ENCODE results near the gene LRGUK.

LRGUK gene

GRCh38 chr7:134193240-134193639 is 66.1 kb downstream of the LRGUK start:
- ChIA-PET POLR2A (no interaction called here), CTCF (no interaction called here)
- H3K36me3 ChIP-seq (ENCODE audit: control insufficient read depth in 4 of 4, insufficient read depth in 4 of 4, low read length in 3 of 4), result no peaks in the 10 kb centered on the region
- no peaks in the 10 kb centered on the region for H3K27me3 ChIP-seq (replicated peaks in 2 of 5; ENCODE audit: control insufficient read depth in 4 of 5, insufficient read depth in 5 of 5, low read length in 4 of 5)
- peaks cover 0 to 5% (median 0%) of the 10 kb centered on the region in 5 experiments for H3K9me3 ChIP-seq (ENCODE audit: control extremely low read depth in 1 of 5, control insufficient read depth in 4 of 5, insufficient read depth in 2 of 5, low read depth in 1 of 5, low read length in 4 of 5)
- no peak overlapping the region for H3K27ac ChIP-seq (ENCODE audit: insufficient read depth in 1 of 2, low read depth in 1 of 2, low read length in 2 of 2, poor library complexity in 1 of 2, severe bottlenecking in 2 of 2)
- H3K4me3 ChIP-seq (ENCODE audit: control insufficient read depth in 1 of 7, extremely low read depth in 1 of 7, insufficient read depth in 4 of 7, low read depth in 2 of 7, low read length in 6 of 7), result no peak overlapping the region
- DNase-seq, result no peak
- no peaks in the 10 kb centered on the region for H3K4me1 ChIP-seq (ENCODE audit: control extremely low read depth in 1 of 4, control insufficient read depth in 4 of 4, insufficient read depth in 4 of 4, low read length in 3 of 4)
- WGBS (ENCODE audit: insufficient coverage), result no CpG with 5 or more reads among the region's 1 CpG

- no peak for DNase-seq
- CTCF ChIA-PET, result no interaction called here
- Histone ChIP-seq H3K4me1 (ENCODE audit: control extremely low read depth in 1 of 4, control insufficient read depth in 4 of 4, insufficient read depth in 4 of 4, low read length in 3 of 4) (no peaks in the 10 kb centered on the region), H3K27ac (ENCODE audit: insufficient read depth in 1 of 2, low read depth in 1 of 2, low read length in 2 of 2, poor library complexity in 1 of 2, severe bottlenecking in 2 of 2) (no peak overlapping the region), H3K27me3 (replicated peaks in 2 of 5; ENCODE audit: control insufficient read depth in 4 of 5, insufficient read depth in 5 of 5, low read length in 4 of 5) (no peaks in the 10 kb centered on the region), H3K4me3 (ENCODE audit: control insufficient read depth in 1 of 7, extremely low read depth in 1 of 7, insufficient read depth in 4 of 7, low read depth in 2 of 7, low read length in 6 of 7) (no peak overlapping the region), H3K36me3 (ENCODE audit: control insufficient read depth in 4 of 4, insufficient read depth in 4 of 4, low read length in 3 of 4) (no peaks in the 10 kb centered on the region), H3K9me3 (ENCODE audit: control extremely low read depth in 1 of 5, control insufficient read depth in 4 of 5, insufficient read depth in 2 of 5, low read depth in 1 of 5, low read length in 4 of 5) (peaks cover 0 to 5% (median 0%) of the 10 kb centered on the region in 5 experiments)
- POLR2A ChIA-PET, result no interaction called here
Observed at GRCh38 chr7:134195252-134195651, 68.1 kb downstream of the LRGUK start.

GRCh38 chr7:134196439-134196838 is 69.3 kb downstream of the LRGUK start:
- CTCF ChIA-PET, result no interaction called here
- Histone ChIP-seq H3K27ac (ENCODE audit: insufficient read depth in 1 of 2, low read depth in 1 of 2, low read length in 2 of 2, poor library complexity in 1 of 2, severe bottlenecking in 2 of 2) (no peak overlapping the region), H3K9me3 (ENCODE audit: control extremely low read depth in 1 of 5, control insufficient read depth in 4 of 5, insufficient read depth in 2 of 5, low read depth in 1 of 5, low read length in 4 of 5) (peaks cover 0 to 3% (median 0%) of the 10 kb centered on the region in 5 experiments), H3K27me3 (replicated peaks in 2 of 5; ENCODE audit: control insufficient read depth in 4 of 5, insufficient read depth in 5 of 5, low read length in 4 of 5) (no peaks in the 10 kb centered on the region), H3K4me3 (ENCODE audit: control insufficient read depth in 1 of 7, extremely low read depth in 1 of 7, insufficient read depth in 4 of 7, low read depth in 2 of 7, low read length in 6 of 7) (no peak overlapping the region), H3K36me3 (ENCODE audit: control insufficient read depth in 4 of 4, insufficient read depth in 4 of 4, low read length in 3 of 4) (no peaks in the 10 kb centered on the region), H3K4me1 (ENCODE audit: control extremely low read depth in 1 of 4, control insufficient read depth in 4 of 4, insufficient read depth in 4 of 4, low read length in 3 of 4) (no peaks in the 10 kb centered on the region)
- DNase-seq, result no peak
- WGBS (ENCODE audit: insufficient coverage), result no CpG with 5 or more reads among the region's 2 CpGs
- POLR2A ChIA-PET, result no interaction called here

GRCh38 chr7:134197345-134197744 is 70.2 kb downstream of the LRGUK start:
- no peaks in the 10 kb centered on the region for H3K36me3 ChIP-seq (ENCODE audit: control insufficient read depth in 4 of 4, insufficient read depth in 4 of 4, low read length in 3 of 4)
- CTCF ChIA-PET, result no interaction called here
- H3K9me3 ChIP-seq (ENCODE audit: control extremely low read depth in 1 of 5, control insufficient read depth in 4 of 5, insufficient read depth in 2 of 5, low read depth in 1 of 5, low read length in 4 of 5), result no peaks in the 10 kb centered on the region
- H3K4me3 ChIP-seq (ENCODE audit: control insufficient read depth in 1 of 7, extremely low read depth in 1 of 7, insufficient read depth in 4 of 7, low read depth in 2 of 7, low read length in 6 of 7), result no peak overlapping the region
- H3K27ac ChIP-seq (ENCODE audit: insufficient read depth in 1 of 2, low read depth in 1 of 2, low read length in 2 of 2, poor library complexity in 1 of 2, severe bottlenecking in 2 of 2), result no peak overlapping the region
- POLR2A ChIA-PET, result no interaction called here
- H3K27me3 ChIP-seq (replicated peaks in 2 of 5; ENCODE audit: control insufficient read depth in 4 of 5, insufficient read depth in 5 of 5, low read length in 4 of 5), result no peaks in the 10 kb centered on the region
- DNase-seq, result no peak
- H3K4me1 ChIP-seq (ENCODE audit: control extremely low read depth in 1 of 4, control insufficient read depth in 4 of 4, insufficient read depth in 4 of 4, low read length in 3 of 4), result no peaks in the 10 kb centered on the region
- WGBS (ENCODE audit: insufficient coverage), result 100% methylated on average over 1 of the region's 2 CpGs

- H3K9me3 ChIP-seq (ENCODE audit: control extremely low read depth in 1 of 5, control insufficient read depth in 4 of 5, insufficient read depth in 2 of 5, low read depth in 1 of 5, low read length in 4 of 5), result no peaks in the 10 kb centered on the region
- POLR2A ChIA-PET, result interaction anchor here (0.6 kb wide), 1 partner anchor 811 kb away, joined by 8 read pairs; no protein-coding TSS in a partner anchor
- DNase-seq, result no peak
- no peak overlapping the region for H3K4me3 ChIP-seq (ENCODE audit: control insufficient read depth in 1 of 7, extremely low read depth in 1 of 7, insufficient read depth in 4 of 7, low read depth in 2 of 7, low read length in 6 of 7)
- H3K27ac ChIP-seq (ENCODE audit: insufficient read depth in 1 of 2, low read depth in 1 of 2, low read length in 2 of 2, poor library complexity in 1 of 2, severe bottlenecking in 2 of 2), result no peak overlapping the region
- no peaks in the 10 kb centered on the region for H3K27me3 ChIP-seq (replicated peaks in 2 of 5; ENCODE audit: control insufficient read depth in 4 of 5, insufficient read depth in 5 of 5, low read length in 4 of 5)
- WGBS (ENCODE audit: insufficient coverage), result 100% methylated on average over 1 of the region's 5 CpGs
- H3K4me1 ChIP-seq (ENCODE audit: control extremely low read depth in 1 of 4, control insufficient read depth in 4 of 4, insufficient read depth in 4 of 4, low read length in 3 of 4), result no peaks in the 10 kb centered on the region
- no peaks in the 10 kb centered on the region for H3K36me3 ChIP-seq (ENCODE audit: control insufficient read depth in 4 of 4, insufficient read depth in 4 of 4, low read length in 3 of 4)
- CTCF ChIA-PET, result no interaction called here
Observed at GRCh38 chr7:134200970-134201369, 73.8 kb downstream of the LRGUK start.

- no peaks in the 10 kb centered on the region for H3K27me3 ChIP-seq (replicated peaks in 2 of 5; ENCODE audit: control insufficient read depth in 4 of 5, insufficient read depth in 5 of 5, low read length in 4 of 5)
- no peaks in the 10 kb centered on the region for H3K4me1 ChIP-seq (ENCODE audit: control extremely low read depth in 1 of 4, control insufficient read depth in 4 of 4, insufficient read depth in 4 of 4, low read length in 3 of 4)
- no peak overlapping the region for H3K27ac ChIP-seq (ENCODE audit: insufficient read depth in 1 of 2, low read depth in 1 of 2, low read length in 2 of 2, poor library complexity in 1 of 2, severe bottlenecking in 2 of 2)
- ChIA-PET CTCF (no interaction called here), POLR2A (interaction anchor here (0.6 kb wide), 1 partner anchor 812 kb away, joined by 8 read pairs; no protein-coding TSS in a partner anchor)
- H3K36me3 ChIP-seq (ENCODE audit: control insufficient read depth in 4 of 4, insufficient read depth in 4 of 4, low read length in 3 of 4), result no peaks in the 10 kb centered on the region
- no peak for DNase-seq
- WGBS (ENCODE audit: insufficient coverage), result 100% methylated on average over 2 of the region's 7 CpGs
- H3K4me3 ChIP-seq (ENCODE audit: control insufficient read depth in 1 of 7, extremely low read depth in 1 of 7, insufficient read depth in 4 of 7, low read depth in 2 of 7, low read length in 6 of 7), result no peak overlapping the region
- H3K9me3 ChIP-seq (ENCODE audit: control extremely low read depth in 1 of 5, control insufficient read depth in 4 of 5, insufficient read depth in 2 of 5, low read depth in 1 of 5, low read length in 4 of 5), result no peaks in the 10 kb centered on the region
Observed at GRCh38 chr7:134201569-134202261, 74.6 kb downstream of the LRGUK start.

GRCh38 chr7:134203186-134203889 is 76.2 kb downstream of the LRGUK start:
- H3K4me1 ChIP-seq (ENCODE audit: control extremely low read depth in 1 of 4, control insufficient read depth in 4 of 4, insufficient read depth in 4 of 4, low read length in 3 of 4), result no peaks in the 10 kb centered on the region
- POLR2A ChIA-PET, result no interaction called here
- no peaks in the 10 kb centered on the region for H3K9me3 ChIP-seq (ENCODE audit: control extremely low read depth in 1 of 5, control insufficient read depth in 4 of 5, insufficient read depth in 2 of 5, low read depth in 1 of 5, low read length in 4 of 5)
- CTCF ChIA-PET, result no interaction called here
- 95% methylated on average over 3 of the region's 4 CpGs for WGBS (ENCODE audit: insufficient coverage)
- H3K27ac ChIP-seq (ENCODE audit: insufficient read depth in 1 of 2, low read depth in 1 of 2, low read length in 2 of 2, poor library complexity in 1 of 2, severe bottlenecking in 2 of 2), result no peak overlapping the region
- no peak overlapping the region for H3K4me3 ChIP-seq (ENCODE audit: control insufficient read depth in 1 of 7, extremely low read depth in 1 of 7, insufficient read depth in 4 of 7, low read depth in 2 of 7, low read length in 6 of 7)
- H3K27me3 ChIP-seq (replicated peaks in 2 of 5; ENCODE audit: control insufficient read depth in 4 of 5, insufficient read depth in 5 of 5, low read length in 4 of 5), result peaks cover 0 to 2% (median 0%) of the 10 kb centered on the region in 5 experiments
- DNase-seq, result no peak
- no peaks in the 10 kb centered on the region for H3K36me3 ChIP-seq (ENCODE audit: control insufficient read depth in 4 of 4, insufficient read depth in 4 of 4, low read length in 3 of 4)

Data from common myeloid progenitor, CD34-positive (primary cell).